ENCODE data around the gene KLF2.
"Not testable (repeated sequence)": the region's sequence is repeated elsewhere in the genome, so short reads cannot be mapped to it uniquely, and the experiment has no call there.

The KLF2 gene

DNA sequence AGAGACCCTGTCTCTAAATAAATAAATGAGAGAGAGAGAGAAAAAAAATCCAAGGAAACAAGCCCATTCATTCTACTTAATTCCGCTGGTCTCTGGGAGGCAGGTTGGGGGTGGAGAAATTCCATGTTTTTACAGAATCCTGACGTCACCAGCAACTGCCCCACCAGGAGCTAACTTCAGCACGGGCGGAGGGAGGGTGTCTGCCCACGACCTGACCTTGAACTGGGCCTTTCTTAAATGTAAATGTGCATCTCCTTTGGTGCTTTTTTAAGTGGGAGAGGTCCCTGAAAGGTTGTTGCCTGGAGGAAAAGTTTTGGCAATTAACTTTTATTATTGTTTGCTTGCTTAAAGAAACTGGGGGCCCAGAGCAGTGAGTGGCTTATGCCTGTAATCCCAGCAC lies 15.5 kb downstream of the KLF2 start:
- TF ChIP-seq, protein P1, sequence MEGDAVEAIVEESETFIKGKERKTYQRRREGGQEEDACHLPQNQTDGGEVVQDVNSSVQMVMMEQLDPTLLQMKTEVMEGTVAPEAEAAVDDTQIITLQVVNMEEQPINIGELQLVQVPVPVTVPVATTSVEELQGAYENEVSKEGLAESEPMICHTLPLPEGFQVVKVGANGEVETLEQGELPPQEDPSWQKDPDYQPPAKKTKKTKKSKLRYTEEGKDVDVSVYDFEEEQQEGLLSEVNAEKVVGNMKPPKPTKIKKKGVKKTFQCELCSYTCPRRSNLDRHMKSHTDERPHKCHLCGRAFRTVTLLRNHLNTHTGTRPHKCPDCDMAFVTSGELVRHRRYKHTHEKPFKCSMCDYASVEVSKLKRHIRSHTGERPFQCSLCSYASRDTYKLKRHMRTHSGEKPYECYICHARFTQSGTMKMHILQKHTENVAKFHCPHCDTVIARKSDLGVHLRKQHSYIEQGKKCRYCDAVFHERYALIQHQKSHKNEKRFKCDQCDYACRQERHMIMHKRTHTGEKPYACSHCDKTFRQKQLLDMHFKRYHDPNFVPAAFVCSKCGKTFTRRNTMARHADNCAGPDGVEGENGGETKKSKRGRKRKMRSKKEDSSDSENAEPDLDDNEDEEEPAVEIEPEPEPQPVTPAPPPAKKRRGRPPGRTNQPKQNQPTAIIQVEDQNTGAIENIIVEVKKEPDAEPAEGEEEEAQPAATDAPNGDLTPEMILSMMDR (conservative IDR thresholded peaks at IDR 0.05), result no peak

DNA sequence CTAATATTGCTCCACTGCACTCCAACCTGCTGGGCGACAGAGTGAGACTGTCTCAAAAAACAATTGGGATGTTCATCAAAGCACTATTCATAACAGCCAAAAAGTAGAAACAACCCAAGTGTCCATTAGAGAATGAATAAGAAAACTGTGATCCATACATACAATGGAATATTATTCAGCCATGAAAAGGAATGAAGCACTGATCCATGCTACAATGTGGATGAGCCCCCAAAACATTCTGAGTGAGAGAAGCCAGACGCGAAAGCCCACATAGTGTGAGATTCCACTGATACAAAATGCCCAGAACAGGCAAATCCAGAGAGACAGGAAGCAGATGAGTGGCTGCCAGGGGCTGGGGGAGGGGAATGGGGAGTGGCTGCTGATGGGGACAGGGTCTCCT lies 16.0 kb downstream of the KLF2 start:
- TF ChIP-seq, protein P1 (conservative IDR thresholded peaks at IDR 0.05), result no peak
- no peak overlapping the region for H3K27ac ChIP-seq

More for the DNA sequence above, 15.5 kb downstream of the KLF2 start:
- H3K27ac ChIP-seq, result no peak overlapping the region

DNA sequence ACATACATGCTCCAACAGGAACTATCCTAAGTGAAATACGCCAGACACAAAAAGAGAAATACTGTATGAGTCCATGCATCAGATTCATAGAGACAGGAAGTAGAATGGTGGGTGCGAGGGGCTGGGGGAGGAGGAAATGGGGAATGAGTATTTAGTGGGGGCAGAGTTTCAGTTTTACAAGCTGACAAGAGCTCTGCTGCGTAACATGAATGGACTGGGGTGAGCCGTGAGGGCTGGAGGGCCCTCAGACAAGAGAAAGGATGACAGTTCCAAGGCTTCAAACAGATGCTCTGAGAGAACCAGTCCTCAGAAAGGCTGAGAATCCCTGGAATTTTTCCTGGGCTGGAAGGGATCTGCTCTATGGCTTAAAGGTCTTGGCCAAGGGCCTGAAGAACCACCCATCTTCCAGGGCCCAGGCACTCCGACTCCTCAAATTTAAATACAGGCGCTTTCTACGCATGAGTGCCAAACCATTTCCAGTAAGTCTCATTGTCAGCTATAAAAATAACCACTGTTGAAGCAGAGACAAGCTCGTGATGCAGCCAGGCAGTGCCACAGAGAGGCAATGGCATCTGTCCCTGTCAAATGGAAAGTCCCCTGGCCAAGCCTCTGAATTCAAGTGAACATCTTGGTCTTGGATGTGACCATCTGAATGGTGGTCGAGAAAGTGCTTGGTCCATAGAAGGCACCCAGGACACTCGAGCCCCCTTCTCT lies 17.5 kb downstream of the KLF2 start:
- no peak overlapping the region for H3K27ac ChIP-seq
- TF ChIP-seq, protein P1 (conservative IDR thresholded peaks at IDR 0.05), result no peak

DNA sequence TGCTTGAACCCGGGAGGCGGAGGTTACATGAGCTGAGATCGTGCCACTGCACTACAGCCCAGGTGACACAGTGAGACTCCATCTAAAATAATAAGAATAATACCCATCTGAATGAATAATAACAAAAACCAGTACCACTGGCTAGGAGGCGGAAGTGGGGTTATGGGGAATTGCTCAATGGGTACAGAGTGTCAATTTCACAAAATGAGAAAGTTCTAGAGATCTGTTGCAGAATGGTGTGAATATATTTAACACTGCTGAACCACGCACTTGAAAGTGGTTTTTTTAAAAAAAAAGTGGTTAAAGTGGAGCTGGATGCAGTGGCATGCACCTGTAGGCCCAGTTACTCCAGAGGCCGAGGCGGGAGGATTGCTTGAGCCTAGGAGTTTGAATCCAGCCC lies 18.5 kb downstream of the KLF2 start:
- TF ChIP-seq, protein P1 (conservative IDR thresholded peaks at IDR 0.05), result no peak
- no peak overlapping the region for H3K27ac ChIP-seq

DNA sequence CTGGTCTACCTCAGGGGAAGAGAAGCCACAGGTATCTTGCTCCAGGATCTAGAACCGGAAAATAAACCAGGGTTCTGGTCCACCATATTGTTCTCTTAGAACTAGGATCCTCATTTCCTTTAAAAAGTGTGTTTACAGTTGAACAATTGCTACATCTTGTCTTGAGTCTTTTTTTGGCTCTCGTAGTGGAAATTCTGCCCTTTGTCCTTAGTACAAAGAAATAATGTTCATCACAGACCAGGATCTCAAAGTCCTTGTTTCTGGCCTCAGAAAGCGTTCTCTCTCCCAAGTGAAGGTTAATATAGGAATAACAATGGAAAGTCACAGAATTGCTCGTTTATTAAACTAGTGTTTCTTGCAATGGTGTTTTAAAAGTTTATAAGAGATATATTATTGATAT lies 20.8 kb downstream of the KLF2 start:
- TF ChIP-seq, protein P1 (conservative IDR thresholded peaks at IDR 0.05), result no peak

DNA sequence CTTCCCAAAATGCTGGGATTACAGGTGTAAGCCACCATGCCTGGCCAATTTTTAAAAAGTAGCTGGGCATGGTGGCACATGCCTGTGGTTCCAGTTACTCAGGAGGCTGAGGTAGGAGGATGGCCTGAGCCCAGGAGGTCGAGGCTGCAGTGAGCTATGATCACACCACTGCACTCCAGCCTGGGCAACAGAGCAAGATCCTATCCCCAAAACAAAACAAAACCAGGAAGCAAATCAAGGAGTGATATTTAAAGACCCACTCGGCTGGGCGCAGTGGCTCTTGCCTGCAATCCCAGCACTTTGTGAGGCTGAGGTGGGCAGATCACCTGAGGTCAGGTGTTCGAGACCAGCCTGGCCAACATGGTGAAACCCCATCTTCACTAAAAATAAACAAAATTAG lies 22.5 kb downstream of the KLF2 start:
- not testable (repeated sequence) for H3K27ac ChIP-seq

More for the DNA sequence above, 20.8 kb downstream of the KLF2 start:
- no peak overlapping the region for H3K27ac ChIP-seq

DNA sequence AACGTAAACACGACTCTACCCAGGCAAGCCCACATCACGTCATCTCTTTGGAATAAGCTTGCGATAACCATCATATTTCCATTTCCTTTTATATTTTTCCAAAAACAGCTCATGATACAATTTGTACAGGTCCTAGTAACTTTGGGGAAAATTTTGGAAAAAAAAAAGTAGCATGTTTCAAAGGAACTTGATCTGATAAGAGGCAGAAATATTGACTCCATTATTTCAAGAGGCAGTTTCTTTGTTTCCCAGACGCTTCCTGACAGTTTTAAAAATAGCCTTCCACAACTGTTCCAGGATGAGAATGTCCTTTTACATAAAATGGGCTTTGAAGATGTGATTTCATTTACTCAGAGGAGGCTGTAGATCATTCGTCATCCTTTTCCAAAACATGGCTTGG lies 23.1 kb downstream of the KLF2 start:
- H3K27ac ChIP-seq, result no peak overlapping the region
- TF ChIP-seq, protein P1 (conservative IDR thresholded peaks at IDR 0.05), result no peak

DNA sequence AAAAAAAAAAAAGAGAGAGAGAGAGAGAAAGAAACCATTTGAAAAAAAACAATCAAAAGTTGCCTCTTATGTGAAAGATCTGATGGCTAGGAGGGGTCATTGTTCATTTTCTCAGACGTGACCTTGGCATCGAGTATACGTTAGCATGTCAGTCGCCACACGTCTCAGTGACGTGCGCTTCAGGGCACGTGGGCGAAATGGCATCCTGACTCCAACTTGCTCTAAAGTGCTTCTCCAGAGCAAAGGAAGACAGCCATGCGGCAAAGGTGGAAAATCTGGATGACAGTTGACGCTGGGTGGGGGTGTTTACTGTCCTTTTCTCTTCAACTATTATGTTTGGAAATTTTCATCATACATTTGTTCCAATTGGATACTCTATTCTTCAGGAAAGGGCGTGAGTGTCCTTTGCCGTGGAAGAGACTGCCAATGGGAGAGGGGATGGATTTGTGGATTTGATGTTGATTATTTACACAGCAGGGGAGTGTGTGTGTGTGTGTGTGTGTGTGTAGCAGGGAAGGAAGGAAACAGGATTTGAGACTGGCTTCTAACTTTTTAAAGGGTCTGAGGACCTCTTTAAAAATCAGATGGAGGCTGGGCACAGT lies 25.0 kb downstream of the KLF2 start:
- TF ChIP-seq, protein P1 (conservative IDR thresholded peaks at IDR 0.05), result no peak
- no peak overlapping the region for H3K27ac ChIP-seq

Data from VCaP (cell line).